Sciatic nerve (tissue), 2 donors: ENCODE results near the gene EXOC3. TPM values are rescaled to one million over a fixed set of nuclear protein-coding genes. Genes with fewer than 3 reads are reported as not detected.
"Not testable (repeated sequence)": the region's sequence is repeated elsewhere in the genome, so short reads cannot be mapped to it uniquely, and the experiment has no call there.

Experiments
- ATAC-seq: fragments of 200-7000 bp; cut with Tn5 transposase; one replicate; pipeline ENCODE4 v1.9.1; 2020; ENCODE audit warnings: mild to moderate bottlenecking, moderate library complexity
- DNase-seq: peaks from one replicate; pipeline ENCODE4 v3.0.0-alpha.2; 2020; ENCODE audit warnings: low spot score
- intact Hi-C: fragments of 100-400 bp; cut with DNase I; formaldehyde crosslinking; loops from one replicate; pipeline ENCODE4 v1.14.2; 2022
- total RNA-seq: library from RNA; stranded (reverse); fragmentation: NEBNext Ultra II Directional; extraction: Animal tissue kit (Norgen Biotek cat#: 25700); gene quantifications from one replicate; pipeline ENCODE4 v1.2.1, GENCODE V29; 2021
- donor health status: DM: no; HTN: no; CAD: no.
- donor health status: DM: no; HTN: no; CAD: no.

The EXOC3 gene
- total RNA-seq, 1 donor from 2014 or later = 58.4 TPM

- ATAC-seq (no peak), DNase-seq (no peak)
- intact Hi-C loops = no loop called here
Measured at GRCh38 chr5:504326-505154, 61.6 kb downstream of the EXOC3 start.

GRCh38 chr5:505951-506525 lies 63.1 kb downstream of the EXOC3 start:
- intact Hi-C loops = no loop called here
- no peak for DNase-seq
- ATAC-seq = no peak

- intact Hi-C loops, DNase-seq: not testable (repeated sequence)
Measured at GRCh38 chr5:507986-508575, 65.1 kb downstream of the EXOC3 start.

GRCh38 chr5:509611-510185 lies 66.7 kb downstream of the EXOC3 start:
- ATAC-seq (no peak), DNase-seq (no peak)
- intact Hi-C loops = no loop called here

More at GRCh38 chr5:507986-508575, 65.1 kb downstream of the EXOC3 start:
- ATAC-seq = not testable (repeated sequence)

GRCh38 chr5:510521-510920 lies 67.5 kb downstream of the EXOC3 start:
- intact Hi-C loops = no loop called here
- DNase-seq (no peak), ATAC-seq (no peak)

GRCh38 chr5:511476-511875 lies 68.5 kb downstream of the EXOC3 start:
- DNase-seq (no peak), ATAC-seq (no peak)
- intact Hi-C loops = no loop called here

GRCh38 chr5:513216-514100 lies 70.5 kb downstream of the EXOC3 start:
- intact Hi-C loops = no loop called here
- DNase-seq (no peak), ATAC-seq (no peak)

- intact Hi-C loops = no loop called here
- DNase-seq (no peak), ATAC-seq (no peak)
Measured at GRCh38 chr5:514101-514485, 71.1 kb downstream of the EXOC3 start.

- no peak for ATAC-seq
- DNase-seq = no peak
- intact Hi-C loops = no loop called here
Measured at GRCh38 chr5:514673-515072, 71.7 kb downstream of the EXOC3 start.

GRCh38 chr5:515273-515836 lies 72.4 kb downstream of the EXOC3 start:
- DNase-seq = no peak
- intact Hi-C loops = no loop called here
- no peak for ATAC-seq

- no peak for ATAC-seq
- DNase-seq = no peak
- intact Hi-C loops = no loop called here
Measured at GRCh38 chr5:516338-516925, 73.5 kb downstream of the EXOC3 start.

Other genes starting within 250 kb of the EXOC3 start
- 9.0 TPM for gene CCDC127, start 225.0 kb upstream of the EXOC3 start, total RNA-seq
- gene SDHA, start 224.9 kb upstream of the EXOC3 start, total RNA-seq = 105 TPM
- gene PDCD6, start 171.5 kb upstream of the EXOC3 start, total RNA-seq = 70.3 TPM
- 5.1 TPM for gene AHRR, start 121.5 kb upstream of the EXOC3 start, total RNA-seq
- gene SLC9A3, start 81.3 kb downstream of the EXOC3 start, total RNA-seq = 12.3 TPM
- 7.5 TPM for gene CEP72, start 169.2 kb downstream of the EXOC3 start, total RNA-seq